ENCODE data around the gene MXD1.
A peak's percentile ranks its signal among the peaks of the same experiment; 100 is the strongest.
"Not testable (repeated sequence)": the region's sequence is repeated elsewhere in the genome, so short reads cannot be mapped to it uniquely, and the experiment has no call there.

MXD1 gene

DNA sequence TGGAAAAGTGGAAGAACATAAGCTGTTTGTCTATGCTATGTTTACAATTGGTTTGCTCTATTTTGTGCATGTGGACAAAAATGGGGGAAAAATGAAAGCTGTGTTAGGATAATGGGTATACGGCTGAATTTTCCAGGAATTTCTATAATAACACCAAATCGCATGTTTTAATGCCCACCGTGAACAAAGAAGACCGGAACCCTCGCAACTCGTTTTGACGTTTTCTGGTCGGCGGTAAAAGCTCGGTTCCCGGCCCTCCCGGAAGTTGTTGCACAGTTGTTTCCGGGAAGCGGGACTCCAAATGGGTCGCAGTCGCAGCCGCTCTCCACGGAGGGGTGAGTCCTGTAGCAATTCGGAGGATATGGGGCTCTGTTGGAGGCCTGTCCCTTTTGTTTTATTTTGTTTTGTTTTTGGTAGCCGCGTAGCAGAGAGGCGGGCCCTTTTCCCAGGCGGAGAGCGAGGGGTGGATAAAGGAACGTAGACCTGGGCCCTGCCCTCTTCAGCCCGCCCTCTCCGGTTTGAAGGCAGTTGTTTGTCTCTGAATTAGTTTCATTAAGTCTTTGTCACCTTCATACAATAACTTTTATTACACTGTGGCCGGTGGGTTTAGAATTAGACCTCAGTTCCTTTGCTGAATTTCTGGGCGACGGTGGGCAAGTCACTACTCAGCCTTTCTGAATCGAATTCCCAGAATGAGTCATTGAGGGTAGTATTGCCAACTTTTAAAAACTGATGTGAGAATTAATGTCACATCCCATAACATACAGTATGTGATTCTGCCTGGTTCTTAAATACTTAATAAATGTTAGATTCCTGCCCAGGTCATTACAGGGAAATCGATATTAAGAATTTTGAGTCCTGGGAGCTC lies 21.0 kb upstream of the MXD1 start, which contains the start of gene SNRNP27:
TSS of gene SNRNP27 (plus strand) at position 273 of the 868 bp plus-strand sequence. CDS start at position 302, 29 bp downstream.
- no peak for TF ChIP-seq CTCF (conservative IDR thresholded peaks at IDR 0.05; ENCODE audit: low read depth, low read length)
- peaks cover 12% of the 10 kb centered on the region for H3K4me1 ChIP-seq (ENCODE audit: low read depth, poor library complexity, severe bottlenecking)

DNA sequence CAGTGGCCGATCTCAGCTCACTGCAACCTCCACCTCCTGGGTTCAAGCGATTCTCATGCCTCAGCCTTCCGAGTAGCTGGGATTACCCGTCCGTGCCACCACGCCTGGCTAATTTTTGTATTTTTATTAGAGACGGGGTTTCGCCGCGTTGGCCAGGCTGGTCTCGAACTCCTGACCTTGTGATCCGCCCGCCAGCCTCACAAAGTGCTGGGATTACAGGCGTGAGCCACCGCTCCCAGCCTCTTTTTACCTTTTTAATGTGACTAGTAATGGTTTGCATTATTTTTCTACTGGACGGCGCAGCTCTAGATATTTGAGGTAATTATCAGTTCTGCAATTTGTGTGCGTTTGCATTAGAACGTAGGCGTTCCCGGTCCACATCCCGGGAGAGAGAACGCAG lies 20.2 kb upstream of the MXD1 start:
- H3K27me3 ChIP-seq (ENCODE audit: insufficient read depth, low read depth); H2AFZ ChIP-seq (ENCODE audit: low read depth); H3K4me3 ChIP-seq (IDR thresholded peaks at IDR 0.05; ENCODE audit: insufficient read depth, low read depth, low read length); H3K9ac ChIP-seq; H3K27ac ChIP-seq; H4K20me1 ChIP-seq (ENCODE audit: insufficient read depth): not testable (repeated sequence)
- Histone ChIP-seq H3K4me2 (peak overlapping the region; percentile 40), H3K36me3 (ENCODE audit: insufficient read depth) (peaks cover 11% of the 10 kb centered on the region; the same call in 1 of the 2 replicates), H3K4me1 (ENCODE audit: low read depth, poor library complexity, severe bottlenecking) (peaks cover 12% of the 10 kb centered on the region), H3K79me2 (ENCODE audit: insufficient read depth, low read depth) (peaks cover 26% of the 10 kb centered on the region)

More for the DNA sequence above, 21.0 kb upstream of the MXD1 start, which contains the start of gene SNRNP27:
- Histone ChIP-seq H3K27ac (peak within 1 kb of the TSS; percentile 43), H3K4me3 (IDR thresholded peaks at IDR 0.05; ENCODE audit: insufficient read depth, low read depth, low read length) (peak within 1 kb of the TSS; percentile 98), H2AFZ (ENCODE audit: low read depth) (peak within 1 kb of the TSS; percentile 95), H3K4me2 (peak within 1 kb of the TSS; percentile 40), H3K9ac (peak within 1 kb of the TSS; percentile 68; the same call in 1 of the 2 replicates), H4K20me1 (ENCODE audit: insufficient read depth) (no peaks in the 10 kb centered on the region), H3K27me3 (ENCODE audit: insufficient read depth, low read depth) (no peaks in the 10 kb centered on the region), H3K36me3 (ENCODE audit: insufficient read depth) (peaks cover 9% of the 10 kb centered on the region; the same call in 1 of the 2 replicates), H3K79me2 (ENCODE audit: insufficient read depth, low read depth) (peaks cover 26% of the 10 kb centered on the region)

DNA sequence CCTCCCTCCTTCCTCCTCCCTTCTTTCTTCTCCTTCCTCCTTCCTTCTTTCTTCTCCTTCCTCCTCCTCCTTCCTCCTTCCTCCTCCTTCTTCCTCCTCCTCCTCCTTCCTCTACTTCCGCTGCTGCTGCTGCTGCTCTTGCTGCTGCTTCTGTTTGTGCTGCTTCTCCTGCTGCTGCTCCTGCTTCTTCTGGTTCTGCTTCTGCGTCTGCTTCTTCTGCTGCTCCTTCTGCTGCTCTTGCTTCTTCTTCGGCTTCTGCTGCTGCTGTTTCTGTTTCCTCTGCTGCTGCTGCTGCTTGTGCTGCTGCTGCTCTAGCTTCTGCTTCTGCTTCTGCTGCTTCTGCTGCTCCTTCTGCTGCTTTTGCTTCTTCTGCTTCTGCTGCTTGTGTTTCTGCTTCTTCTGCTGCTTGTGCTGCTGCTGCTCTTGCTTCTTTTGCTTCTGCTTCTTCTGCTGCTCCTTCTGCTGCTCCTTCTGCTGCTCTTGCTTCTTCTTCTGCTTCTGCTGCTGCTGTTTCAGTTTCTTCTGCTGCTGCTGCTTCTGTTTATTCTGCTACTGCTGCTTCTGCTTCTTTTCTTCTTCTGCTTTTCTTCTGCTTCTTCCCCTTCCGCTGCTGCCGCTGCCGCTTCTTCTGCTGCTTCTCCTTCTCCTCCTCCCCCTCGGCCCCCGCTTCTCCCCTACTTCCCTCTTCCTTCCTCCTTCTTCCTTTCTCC lies 12.5 kb upstream of the MXD1 start:
- H3K79me2 ChIP-seq (ENCODE audit: insufficient read depth, low read depth), result no peaks in the 10 kb centered on the region
- no peak overlapping the region for H3K4me2 ChIP-seq
- no peak overlapping the region for H3K9ac ChIP-seq
- H3K27me3 ChIP-seq (ENCODE audit: insufficient read depth, low read depth), result no peaks in the 10 kb centered on the region
- H3K36me3 ChIP-seq (ENCODE audit: insufficient read depth), result peaks cover 12% of the 10 kb centered on the region; the same call in 1 of the 2 replicates
- H2AFZ ChIP-seq (ENCODE audit: low read depth), result no peak overlapping the region
- no peak for TF ChIP-seq CTCF (conservative IDR thresholded peaks at IDR 0.05; ENCODE audit: low read depth, low read length)
- H4K20me1 ChIP-seq (ENCODE audit: insufficient read depth), result no peaks in the 10 kb centered on the region
- no peaks in the 10 kb centered on the region for H3K4me1 ChIP-seq (ENCODE audit: low read depth, poor library complexity, severe bottlenecking)
- no peak overlapping the region for H3K27ac ChIP-seq
- no peak overlapping the region for H3K4me3 ChIP-seq (IDR thresholded peaks at IDR 0.05; ENCODE audit: insufficient read depth, low read depth, low read length)

DNA sequence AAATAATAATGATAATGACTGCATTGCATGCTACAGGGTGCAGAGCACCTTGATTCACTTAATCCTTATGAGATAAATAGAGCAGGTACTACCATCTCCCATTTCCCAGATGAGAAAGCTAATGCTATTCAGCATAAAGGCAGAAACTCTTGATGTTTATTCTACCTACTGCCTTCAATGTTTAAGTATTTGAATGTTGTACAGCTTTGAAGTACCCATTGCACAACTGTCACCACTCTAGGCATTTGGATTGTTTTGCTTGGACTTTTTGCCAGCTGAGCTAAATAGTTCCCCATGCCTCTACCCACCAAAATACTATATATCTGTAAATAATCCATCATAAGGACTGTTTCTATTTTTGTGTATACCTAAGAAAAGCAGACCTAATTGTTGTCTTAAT lies 7.7 kb upstream of the MXD1 start:
- H3K27me3 ChIP-seq (ENCODE audit: insufficient read depth, low read depth), result no peaks in the 10 kb centered on the region
- no peak overlapping the region for H2AFZ ChIP-seq (ENCODE audit: low read depth)
- 0 out of 2 replicates have a peak, but pooled peaks cover 5% of the 10 kb centered on the region for H3K36me3 ChIP-seq (ENCODE audit: insufficient read depth)
- TF ChIP-seq CTCF (conservative IDR thresholded peaks at IDR 0.05; ENCODE audit: low read depth, low read length), result no peak
- no peaks in the 10 kb centered on the region for H4K20me1 ChIP-seq (ENCODE audit: insufficient read depth)
- H3K4me3 ChIP-seq (IDR thresholded peaks at IDR 0.05; ENCODE audit: insufficient read depth, low read depth, low read length), result no peak overlapping the region
- no peak overlapping the region for H3K4me2 ChIP-seq
- peaks cover 6% of the 10 kb centered on the region for H3K4me1 ChIP-seq (ENCODE audit: low read depth, poor library complexity, severe bottlenecking)
- no peak overlapping the region for H3K9ac ChIP-seq
- H3K79me2 ChIP-seq (ENCODE audit: insufficient read depth, low read depth), result no peaks in the 10 kb centered on the region
- H3K27ac ChIP-seq, result no peak overlapping the region
